ENCODE data around the gene HTR2A.
A peak's percentile ranks its signal among the peaks of the same experiment; 100 is the strongest.

DNA sequence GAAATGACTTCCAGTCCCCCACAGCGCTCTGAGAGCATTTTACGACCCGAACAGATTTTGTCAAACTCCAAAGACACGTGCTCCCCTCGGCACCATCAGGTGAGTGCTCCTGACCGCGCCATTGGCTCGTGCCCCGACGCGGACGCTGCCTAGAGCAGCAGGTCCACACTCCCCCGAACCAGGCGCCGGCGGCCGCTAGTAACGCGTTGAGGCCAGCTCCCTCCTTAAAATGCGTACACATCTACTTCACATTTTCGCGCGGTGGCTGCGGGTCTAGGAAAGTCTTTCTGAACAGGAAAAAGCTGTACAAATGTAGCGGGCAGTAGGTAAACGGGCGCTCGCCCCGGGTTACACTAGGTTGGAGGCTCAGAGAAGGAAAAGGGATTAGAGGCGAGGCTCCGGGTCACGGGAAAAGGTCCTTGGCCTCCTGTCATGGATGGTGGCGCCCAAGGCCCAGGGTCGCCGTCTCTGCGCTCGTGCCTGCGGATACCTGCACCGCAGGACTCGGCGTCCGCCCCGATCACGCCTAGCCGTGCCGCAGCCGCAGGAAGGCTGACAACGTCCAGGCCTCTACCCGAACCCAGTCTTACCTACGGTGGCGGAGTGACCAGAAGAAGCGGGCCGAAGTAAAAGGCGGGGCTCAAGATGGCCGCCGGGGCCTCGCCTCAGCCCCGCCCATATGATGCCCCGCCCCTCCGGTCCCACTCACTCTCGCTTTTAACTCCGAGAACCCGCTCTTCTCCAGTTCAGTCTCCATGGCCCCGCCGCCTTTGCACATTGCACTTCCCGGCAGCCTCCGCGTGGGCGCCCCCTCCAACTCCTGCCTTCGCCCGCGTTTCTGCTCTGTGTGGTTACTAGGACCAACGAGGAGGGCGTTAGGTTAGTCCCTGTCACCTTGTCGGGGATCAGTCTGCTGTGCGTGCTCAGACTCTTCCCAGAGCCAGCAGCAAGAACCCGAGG, 100.1 kb downstream of the HTR2A start, which contains the start of gene ESD:
- TF ChIP-seq, protein P1, sequence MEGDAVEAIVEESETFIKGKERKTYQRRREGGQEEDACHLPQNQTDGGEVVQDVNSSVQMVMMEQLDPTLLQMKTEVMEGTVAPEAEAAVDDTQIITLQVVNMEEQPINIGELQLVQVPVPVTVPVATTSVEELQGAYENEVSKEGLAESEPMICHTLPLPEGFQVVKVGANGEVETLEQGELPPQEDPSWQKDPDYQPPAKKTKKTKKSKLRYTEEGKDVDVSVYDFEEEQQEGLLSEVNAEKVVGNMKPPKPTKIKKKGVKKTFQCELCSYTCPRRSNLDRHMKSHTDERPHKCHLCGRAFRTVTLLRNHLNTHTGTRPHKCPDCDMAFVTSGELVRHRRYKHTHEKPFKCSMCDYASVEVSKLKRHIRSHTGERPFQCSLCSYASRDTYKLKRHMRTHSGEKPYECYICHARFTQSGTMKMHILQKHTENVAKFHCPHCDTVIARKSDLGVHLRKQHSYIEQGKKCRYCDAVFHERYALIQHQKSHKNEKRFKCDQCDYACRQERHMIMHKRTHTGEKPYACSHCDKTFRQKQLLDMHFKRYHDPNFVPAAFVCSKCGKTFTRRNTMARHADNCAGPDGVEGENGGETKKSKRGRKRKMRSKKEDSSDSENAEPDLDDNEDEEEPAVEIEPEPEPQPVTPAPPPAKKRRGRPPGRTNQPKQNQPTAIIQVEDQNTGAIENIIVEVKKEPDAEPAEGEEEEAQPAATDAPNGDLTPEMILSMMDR (IDR thresholded peaks at IDR 0.05; ENCODE audit: extremely low read depth in 1 of 2, insufficient read depth in 1 of 2, low read depth in 1 of 2, low read length in 2 of 2) = no peak
- peak; percentile 76 for TF ChIP-seq POLR2AphosphoS5 (IDR thresholded peaks at IDR 0.05; ENCODE audit: insufficient read depth, low read depth, low read length)
